GM13976 (cell line): Measurements from ENCODE around the gene ADCY5.

ENCODE experiments used
- DNase-seq: peaks from one replicate; pipeline ENCODE4 v3.0.0; 2012; ENCODE audit warnings: low spot score
- CTCF ChIP-seq: IDR thresholded peaks from 2 replicates; pipeline ENCODE4 v1.5.1; 2012; ENCODE audit warnings: borderline replicate concordance, mild to moderate bottlenecking; ENCODE audit not compliant: insufficient read depth; ENCODE audit errors: extremely low read depth, missing control alignments, control extremely low read depth
- in situ Hi-C: fragments of 300-500 bp; cut with MboI; formaldehyde crosslinking; loops from one replicate; pipeline ENCODE4 v1.12.0; 2022; ENCODE audit warnings: low sequenced_read_pairs, mixed read lengths, inconsistent platforms; ENCODE audit not compliant: unreplicated experiment

The ADCY5 gene

DNA sequence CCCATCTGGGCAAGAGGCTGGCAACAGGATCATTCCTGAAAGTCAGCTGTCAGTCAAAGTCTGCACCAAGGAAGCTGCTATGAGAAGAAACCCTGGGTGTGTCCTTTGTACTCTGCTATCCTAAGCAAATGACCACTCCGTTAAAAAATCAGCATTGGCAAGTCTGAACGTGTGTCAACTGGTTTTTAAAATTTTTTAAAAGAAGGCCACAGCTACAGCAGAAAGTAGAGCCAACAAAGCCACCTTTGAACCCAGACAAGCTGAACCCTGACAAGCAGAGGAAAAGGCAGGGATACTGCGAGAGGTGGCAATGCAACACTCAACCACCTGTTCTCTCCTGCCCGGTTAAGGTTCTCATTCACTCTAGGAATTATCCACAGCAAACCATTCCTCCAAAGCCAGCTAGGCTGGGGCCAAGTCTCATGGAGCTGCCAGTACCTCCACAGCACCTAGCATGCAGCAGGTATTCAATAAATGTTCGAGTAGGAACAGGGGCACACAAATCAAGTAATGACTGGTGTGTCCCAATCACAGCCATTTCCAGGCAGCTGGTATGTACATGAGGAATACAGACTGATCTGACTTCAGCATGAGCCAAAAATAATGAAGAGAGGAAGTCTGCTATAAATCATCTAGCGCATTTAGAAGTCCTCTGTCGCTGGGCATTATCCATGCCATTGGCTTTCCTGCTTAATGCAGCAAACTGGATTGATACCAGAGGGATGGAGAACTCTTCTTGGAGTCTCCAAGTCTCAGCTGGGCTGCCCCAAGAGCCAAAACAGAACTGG is 76.0 kb downstream of the ADCY5 start:
- in situ Hi-C loops = no loop called here
- no peak for TF ChIP-seq CTCF
- no peak for DNase-seq

DNA sequence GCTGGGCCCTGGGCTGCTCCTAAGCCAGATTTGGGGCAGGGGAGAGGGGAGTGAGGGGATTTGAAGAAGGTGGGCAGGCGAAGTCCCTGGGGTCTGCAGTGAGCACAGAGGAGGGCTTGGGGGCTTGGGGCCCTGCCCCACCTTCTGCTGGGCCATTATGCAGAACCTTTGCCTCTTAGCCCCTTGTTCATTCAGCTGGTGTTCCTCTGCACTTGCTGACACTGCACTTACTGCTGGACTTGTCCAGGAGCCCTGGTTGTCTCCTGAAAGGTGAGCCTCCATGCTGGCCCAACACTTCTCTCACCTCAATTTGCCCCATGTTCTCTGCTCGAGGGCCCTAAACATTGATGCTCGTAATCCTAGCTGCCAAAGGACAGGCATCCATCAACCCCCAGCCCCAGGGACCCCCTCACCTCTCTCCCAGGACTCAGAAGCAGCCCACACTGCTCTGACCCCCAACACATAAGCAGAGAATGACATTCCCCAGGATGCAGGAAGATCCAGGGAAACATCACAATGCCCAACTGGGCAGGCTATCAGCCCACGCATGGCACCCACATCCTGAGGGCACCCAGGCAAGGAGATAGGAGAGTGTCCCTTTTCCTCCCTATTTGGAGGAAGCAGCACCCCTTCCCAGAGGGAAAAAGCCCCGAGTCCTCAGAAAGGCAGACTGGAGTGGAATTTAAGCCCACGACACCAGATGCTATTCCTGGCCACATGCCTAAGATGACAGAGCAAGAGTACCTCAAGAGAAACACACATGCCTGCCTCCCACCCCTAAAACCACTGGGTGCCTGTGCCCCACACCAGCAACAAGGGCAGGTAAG is 76.8 kb downstream of the ADCY5 start:
- no peak for DNase-seq
- in situ Hi-C loops = no loop called here
- TF ChIP-seq CTCF = no peak

DNA sequence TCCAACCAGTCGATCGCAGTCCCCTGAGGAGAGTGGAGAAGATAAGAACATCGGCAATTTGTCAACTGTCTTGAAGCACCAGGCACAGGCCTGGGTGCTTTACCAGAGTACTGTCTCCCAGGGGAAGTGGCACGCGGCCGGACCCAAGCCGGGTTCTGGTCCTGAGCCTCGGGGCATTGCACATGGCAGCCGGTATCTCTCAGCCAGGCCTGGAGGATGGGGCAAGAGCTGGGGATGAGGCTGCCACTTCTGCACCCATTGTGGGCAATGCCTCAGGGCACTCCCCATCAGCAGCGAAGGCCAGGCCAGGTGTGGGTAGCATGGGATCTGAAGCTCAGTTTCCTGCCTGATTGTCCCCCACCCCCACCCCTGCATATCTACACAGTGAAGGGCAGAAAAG is 77.5 kb downstream of the ADCY5 start:
- DNase-seq = no peak
- in situ Hi-C loops = no loop called here
- no peak for TF ChIP-seq CTCF

DNA sequence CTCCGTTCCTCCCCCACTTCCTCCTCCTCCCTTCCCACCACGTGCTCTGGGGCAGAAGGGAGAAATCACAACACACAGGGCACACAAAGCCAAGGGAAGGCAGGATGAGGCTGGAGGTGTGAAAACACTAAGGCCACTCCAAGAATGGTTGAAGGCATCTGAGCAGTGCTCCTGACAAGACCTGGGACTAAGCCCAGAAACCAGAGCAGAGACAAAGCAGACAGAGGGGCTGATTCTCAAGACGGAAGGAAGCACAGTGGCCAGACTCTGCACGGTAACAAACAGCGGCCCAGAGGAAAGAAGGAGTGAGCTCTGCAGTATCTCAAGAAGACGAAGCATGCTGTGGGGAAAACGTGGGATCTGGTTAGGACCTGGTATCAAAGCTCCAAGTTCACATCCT is 78.1 kb downstream of the ADCY5 start:
- no peak for TF ChIP-seq CTCF
- in situ Hi-C loops = no loop called here
- no peak for DNase-seq

DNA sequence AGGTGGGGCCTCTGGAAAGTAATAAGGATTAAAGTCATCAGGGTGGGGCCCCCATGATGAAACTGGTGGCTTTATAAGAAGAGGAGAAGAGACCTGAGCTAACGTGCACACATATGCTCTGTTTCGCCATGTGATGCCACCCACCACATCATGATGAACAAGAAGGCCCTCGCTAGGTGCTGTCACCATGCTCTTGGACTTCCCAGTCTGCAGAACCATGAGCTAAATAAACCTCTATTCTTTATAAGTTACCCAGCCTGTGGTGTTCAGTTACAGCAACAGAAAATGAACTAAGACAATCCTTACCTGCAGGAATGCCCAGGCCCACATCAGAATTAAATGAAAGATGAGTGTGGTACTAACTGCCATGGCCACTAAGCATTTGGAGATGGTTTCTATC is 79.8 kb downstream of the ADCY5 start:
- TF ChIP-seq CTCF = no peak
- no peak for DNase-seq
- in situ Hi-C loops = no loop called here

DNA sequence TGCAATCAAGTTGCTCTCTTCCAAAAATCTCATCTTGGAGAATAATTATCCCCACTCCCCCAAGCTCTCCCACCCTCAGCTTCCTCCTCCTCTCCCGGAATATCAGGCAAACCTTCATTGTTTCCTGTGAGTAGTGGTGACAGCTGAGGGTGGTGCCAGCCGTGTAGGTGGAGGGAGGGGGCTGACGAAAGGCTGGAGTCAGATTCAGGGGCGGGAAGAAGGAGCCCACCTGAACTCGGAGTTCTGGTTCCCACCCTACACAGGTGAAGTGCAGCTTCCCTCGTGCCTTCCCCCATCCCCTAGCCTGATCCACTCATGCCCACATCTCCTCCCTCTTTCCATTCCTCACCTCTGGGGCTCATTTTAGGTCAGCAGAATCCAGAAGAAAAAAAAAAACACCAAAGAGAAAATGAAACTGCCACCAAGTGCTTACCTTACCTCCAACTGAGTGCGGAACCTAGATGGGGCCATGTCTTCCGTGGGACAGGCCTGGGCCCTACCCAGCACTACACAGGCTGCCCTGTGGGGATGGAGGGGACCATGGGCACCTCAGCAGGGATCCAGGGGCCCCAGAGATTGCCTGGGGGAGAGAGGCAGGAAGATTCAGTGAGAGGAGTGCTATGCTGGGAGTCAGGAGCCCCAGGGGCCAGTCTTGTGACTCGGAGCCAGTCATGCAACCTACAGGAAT is 81.3 kb downstream of the ADCY5 start:
- no peak for TF ChIP-seq CTCF
- DNase-seq = no peak
- in situ Hi-C loops = no loop called here
